ENCODE results near the gene DNAJC4. TPM values are rescaled to one million over a fixed set of nuclear protein-coding genes. Genes with fewer than 3 reads are reported as not detected.

Gene DNAJC4
- total and polyA plus RNA-seq, 2 of the 8 experiments (the other 6 are each of a cell fraction or from before 2014, with no cell fraction given) = 14.6 to 31.0 TPM

GRCh38 chr11:64251016-64251752 is 20.8 kb downstream of the DNAJC4 start, which contains the start of gene PLCB3:
Gene PLCB3 (plus strand): TSS chr11:64251530. CDS start chr11:64251650, 120 bp downstream.
- peaks cover 6 to 19% (median 12%) of the 10 kb centered on the region in 4 experiments for H3K36me3 ChIP-seq (ENCODE audit: control insufficient read depth in 2 of 4, insufficient read depth in 4 of 4, low read length in 3 of 4)
- H3K27me3 ChIP-seq (replicated peaks in 1 of 4; ENCODE audit: control insufficient read depth in 3 of 4, extremely low read depth in 1 of 4, insufficient read depth in 3 of 4, low read length in 3 of 4) = no peaks in the 10 kb centered on the region
- H3K4me1 ChIP-seq (replicated peaks in 1 of 4; ENCODE audit: control insufficient read depth in 3 of 4, insufficient read depth in 4 of 4, low read length in 3 of 4) = peaks cover 0 to 40% (median 34%) of the 10 kb centered on the region in 4 experiments; a peak in 6 of 7 replicates
- H3K9ac ChIP-seq (replicated peaks in 1 of 4; ENCODE audit: extremely low read depth in 1 of 4, low read depth in 3 of 4, low read length in 3 of 4) = peak within 1 kb of the TSS; percentile 62 to 76 (median 64); a peak in 6 of 7 replicates
- H2BK20ac ChIP-seq (ENCODE audit: low read length) = no peak within 1 kb of the TSS
- peaks cover 2% of the 10 kb centered on the region; the same call in 1 of the 2 replicates for H3K79me1 ChIP-seq (ENCODE audit: low read depth, low read length)
- no peaks in the 10 kb centered on the region for H3K9me3 ChIP-seq (ENCODE audit: insufficient read depth in 2 of 2, low read depth in 1 of 2, low read length in 1 of 2)
- H3K23me2 ChIP-seq (ENCODE audit: low read depth, low read length) = peaks cover 13% of the 10 kb centered on the region
- DNase-seq (ENCODE audit: low read depth in 1 of 2, low spot score in 2 of 2) = peak in 1 of 2 experiments; percentile 86
- H3K27ac ChIP-seq (ENCODE audit: low read depth, low read length) = peak within 1 kb of the TSS; percentile 72; the same call in 1 of the 2 replicates
- H2BK15ac ChIP-seq (ENCODE audit: low read length) = peak within 1 kb of the TSS; percentile 99; the same call in 1 of the 2 replicates
- ChIA-PET POLR2A (ENCODE audit: partially characterized antibody) (interaction anchor here (0.8 to 13.1 kb wide), 18 partner anchors 9 to 272 kb away, joined by 3 to 352 read pairs (median 6); partner anchors contain the start of genes DNAJC4, ESRRA, FKBP2 and KCNK4), CTCF (ENCODE audit: partially characterized antibody) (interaction anchor here (0.6 to 10.0 kb wide), 30 partner anchors 8 to 1659 kb away, joined by 3 to 102 read pairs (median 4); partner anchors contain the start of genes CATSPERZ, FERMT3, FKBP2 and NUDT22)
- peak within 1 kb of the TSS; percentile 78 for H3K56ac ChIP-seq (replicated peaks; ENCODE audit: insufficient read length, low read depth, low read length)
- peak within 1 kb of the TSS; percentile 87 for H3K4ac ChIP-seq (replicated peaks; ENCODE audit: insufficient read length, low read depth, low read length)
- H4K91ac ChIP-seq (replicated peaks; ENCODE audit: insufficient read length, low read length) = peak within 1 kb of the TSS; percentile 98
- H4K5ac ChIP-seq (ENCODE audit: insufficient read length, low read depth, low read length) = peak within 1 kb of the TSS; percentile 75
- peak within 1 kb of the TSS; percentile 73 to 86 (median 76) for H3K4me3 ChIP-seq (ENCODE audit: extremely low read depth in 1 of 4, insufficient read depth in 2 of 4, low read depth in 3 of 4, low read length in 4 of 4)
- H2BK12ac ChIP-seq (ENCODE audit: low read depth, low read length) = peak within 1 kb of the TSS; percentile 75; the same call in 1 of the 2 replicates
- peaks cover 6 to 13% of the 10 kb centered on the region in 2 experiments for H4K20me1 ChIP-seq (replicated peaks in 1 of 2; ENCODE audit: control insufficient read depth in 1 of 2, insufficient read depth in 2 of 2, low read length in 2 of 2)
- no peak within 1 kb of the TSS for H3K14ac ChIP-seq (ENCODE audit: insufficient read length)
- no peak within 1 kb of the TSS for H3K23ac ChIP-seq (ENCODE audit: insufficient read length)
- peaks cover 0 to 25% of the 10 kb centered on the region in 2 experiments; a peak in 3 of 4 replicates for H3K79me2 ChIP-seq (ENCODE audit: control insufficient read depth in 1 of 2, insufficient read depth in 2 of 2, low read length in 2 of 2)
- peak within 1 kb of the TSS; percentile 99 for H3K18ac ChIP-seq (ENCODE audit: extremely low read depth, low read length)
- peak within 1 kb of the TSS; percentile 93 for H4K8ac ChIP-seq (ENCODE audit: extremely low read depth, insufficient read depth, low read length)
- 4% methylated on average over 22 of the region's 75 CpGs; no CpG with 5 or more reads in 1 of the 2 experiments for WGBS, 2 experiments (ENCODE audit: extremely low coverage in 1 of 2, insufficient coverage in 1 of 2, insufficient read length in 1 of 2, insufficient replicate concordance in 2 of 2, low coverage in 1 of 2, low lambda C conversion rate in 2 of 2, missing lambda C conversion rate in 1 of 2)
- FAIRE-seq = no peak
- no peak within 1 kb of the TSS for H2AK5ac ChIP-seq (ENCODE audit: low read depth, low read length)
- peak within 1 kb of the TSS; percentile 93; the same call in 1 of the 2 replicates for H2BK5ac ChIP-seq (ENCODE audit: low read depth, low read length)
- H2BK120ac ChIP-seq (replicated peaks; ENCODE audit: low read depth, low read length) = peak within 1 kb of the TSS; percentile 70
- peak within 1 kb of the TSS; percentile 73 to 99 for H3K4me2 ChIP-seq (ENCODE audit: insufficient read depth in 1 of 2, low read depth in 2 of 2, low read length in 2 of 2)
- no peak within 1 kb of the TSS for H2AFZ ChIP-seq (ENCODE audit: low read length)
- TF ChIP-seq TBP (IDR thresholded peaks at IDR 0.05; ENCODE audit: low read depth, low read length) (0 out of 2 replicates have a peak, but pooled peaks have one; percentile 32), POU5F1 (IDR thresholded peaks at IDR 0.05; ENCODE audit: low read depth, low read length) (no peak), CREB1 (IDR thresholded peaks at IDR 0.05) (peak; percentile 52), SAP30 (IDR thresholded peaks at IDR 0.05; ENCODE audit: insufficient read depth, insufficient replicate concordance, low read length) (no peak), CHD1 (IDR thresholded peaks at IDR 0.05; ENCODE audit: low read depth, low read length) (no peak), SP4 (IDR thresholded peaks at IDR 0.05; ENCODE audit: low read length) (peak; percentile 73; the same call in 1 of the 2 replicates), MAX (IDR thresholded peaks at IDR 0.05) (peak; percentile 68), RBBP5 (IDR thresholded peaks at IDR 0.05; ENCODE audit: borderline replicate concordance, low read depth, low read length) (no peak; the same call in 1 of the 2 replicates), TAF1 (IDR thresholded peaks at IDR 0.05; ENCODE audit: low read depth, low read length) (peak; percentile 63)

Measured in H1 (cell line).